Thyroid gland (tissue), 4 donors: ENCODE results near the gene WDPCP.

Experiments
- CTCF ChIP-seq, 6 experiments: fragments of 200-600 bp in 3 of 6; fragments of 450-650 bp in 3 of 6; sonication (generic) in 3 of 6; IDR thresholded peaks; one replicate each; pipeline ENCODE4 v1.5.1; 2016 to 2019; ENCODE audit warnings: antibody characterized with exemption in 6 of 6, mild to moderate bottlenecking in 2 of 6, inconsistent platforms in 1 of 6, moderate library complexity in 1 of 6
- POLR2A ChIP-seq, 2 donors: fragments of 450-650 bp; IDR thresholded peaks; one replicate each; pipeline ENCODE4 v1.6.1; 2017; ENCODE audit warnings: antibody characterized with exemption in 2 of 2, mild to moderate bottlenecking in 2 of 2, moderate library complexity in 1 of 2

GRCh38 chr2:63596401-63596883 is 8.2 kb upstream of the WDPCP start:
- no peak for TF ChIP-seq CTCF (IDR thresholded peaks at IDR 0.05)
- TF ChIP-seq POLR2A (IDR thresholded peaks at IDR 0.05), result no peak
